ENCODE data around the gene ACTN1.

- TF ChIP-seq CTCF (IDR thresholded peaks at IDR 0.05) (no peak), POLR2A (IDR thresholded peaks at IDR 0.05) (no peak)
Measured at GRCh38 chr14:68892961-68893360, 86.1 kb downstream of the ACTN1 start.
